Esophagus muscularis mucosa (tissue), 3 donors: ENCODE measurements around the gene PARP2.

Source experiments
- POLR2A ChIP-seq: fragments of 450-650 bp; IDR thresholded peaks from one replicate; pipeline ENCODE4 v1.6.1; 2017; ENCODE audit warnings: antibody characterized with exemption, moderate library complexity, mild to moderate bottlenecking, low read depth
- POLR2AphosphoS5 ChIP-seq, 2 donors: sonication (generic); formaldehyde crosslinking; IDR thresholded peaks; one replicate each; pipeline ENCODE4 v1.6.1; 2017; ENCODE audit warnings: antibody characterized with exemption in 2 of 2
- TF ChIP-seq, protein P1 (sequence below), 3 experiments: fragments of 200-600 bp in 2 of 3; fragments of 450-650 bp in 1 of 3; sonication (generic) in 2 of 3; IDR thresholded peaks; one replicate each; pipeline ENCODE4 v1.5.1; 2017 to 2019; ENCODE audit warnings: antibody characterized with exemption in 3 of 3, mild to moderate bottlenecking in 2 of 3, moderate library complexity in 1 of 3

DNA sequence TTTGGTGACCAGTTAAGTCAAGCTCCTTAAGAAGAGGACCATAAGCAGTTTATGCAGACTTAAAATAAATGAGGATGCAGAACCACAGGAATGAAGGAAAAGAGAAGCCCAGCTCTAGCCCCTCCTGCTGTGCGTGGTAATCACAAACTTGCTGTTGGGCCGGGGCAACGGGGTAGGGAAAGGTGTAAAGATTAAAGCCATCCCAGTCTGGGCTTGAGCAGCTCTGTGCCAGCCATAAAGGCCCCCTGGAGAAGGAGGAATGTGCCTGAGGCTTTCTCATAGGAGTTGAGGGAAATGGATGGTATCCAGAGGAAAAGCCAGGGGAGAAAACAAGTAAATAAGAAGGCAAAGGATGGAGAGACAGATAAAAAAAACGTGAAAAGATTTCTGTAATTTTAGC is 44.7 kb downstream of the PARP2 start:
- TF ChIP-seq, protein P1, sequence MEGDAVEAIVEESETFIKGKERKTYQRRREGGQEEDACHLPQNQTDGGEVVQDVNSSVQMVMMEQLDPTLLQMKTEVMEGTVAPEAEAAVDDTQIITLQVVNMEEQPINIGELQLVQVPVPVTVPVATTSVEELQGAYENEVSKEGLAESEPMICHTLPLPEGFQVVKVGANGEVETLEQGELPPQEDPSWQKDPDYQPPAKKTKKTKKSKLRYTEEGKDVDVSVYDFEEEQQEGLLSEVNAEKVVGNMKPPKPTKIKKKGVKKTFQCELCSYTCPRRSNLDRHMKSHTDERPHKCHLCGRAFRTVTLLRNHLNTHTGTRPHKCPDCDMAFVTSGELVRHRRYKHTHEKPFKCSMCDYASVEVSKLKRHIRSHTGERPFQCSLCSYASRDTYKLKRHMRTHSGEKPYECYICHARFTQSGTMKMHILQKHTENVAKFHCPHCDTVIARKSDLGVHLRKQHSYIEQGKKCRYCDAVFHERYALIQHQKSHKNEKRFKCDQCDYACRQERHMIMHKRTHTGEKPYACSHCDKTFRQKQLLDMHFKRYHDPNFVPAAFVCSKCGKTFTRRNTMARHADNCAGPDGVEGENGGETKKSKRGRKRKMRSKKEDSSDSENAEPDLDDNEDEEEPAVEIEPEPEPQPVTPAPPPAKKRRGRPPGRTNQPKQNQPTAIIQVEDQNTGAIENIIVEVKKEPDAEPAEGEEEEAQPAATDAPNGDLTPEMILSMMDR (IDR thresholded peaks at IDR 0.05) = no peak
- TF ChIP-seq POLR2AphosphoS5 (IDR thresholded peaks at IDR 0.05) = no peak
- TF ChIP-seq POLR2A = no peak
